AG09319 (cell line): ENCODE measurements around the gene HS3ST3A1.

Experiments
- DNase-seq: peaks from one replicate; pipeline ENCODE4 v3.0.0-alpha.2; 2010; ENCODE audit warnings: low read depth; ENCODE audit errors: extremely low read depth
- CTCF ChIP-seq: IDR thresholded peaks from 2 replicates; pipeline ENCODE4 v1.5.1; 2011; ENCODE audit warnings: low read depth, mild to moderate bottlenecking, inconsistent platforms, low read length, moderate library complexity

The HS3ST3A1 gene

DNA sequence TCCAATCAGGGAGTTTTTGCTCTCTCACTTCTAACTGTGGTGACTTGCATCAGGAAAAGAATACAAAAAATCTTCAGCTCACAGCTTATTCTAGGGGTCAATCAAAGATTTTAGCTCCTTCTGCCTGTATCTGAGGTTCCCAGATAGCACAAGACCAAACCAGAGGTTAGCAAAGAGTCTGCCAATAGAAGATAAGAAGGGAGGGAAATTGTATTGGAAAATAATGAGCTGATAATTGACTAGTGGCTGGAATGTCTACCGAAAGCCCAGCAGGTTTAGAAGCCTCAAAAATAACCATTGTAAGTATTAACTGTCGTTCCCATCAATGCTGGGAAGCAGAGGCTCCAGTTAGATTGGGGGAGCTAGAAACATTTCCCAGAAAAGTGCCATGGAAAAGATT, 26.3 kb downstream of the HS3ST3A1 start:
- TF ChIP-seq CTCF = no peak

GRCh38 chr17:13572581-13572980, 29.1 kb downstream of the HS3ST3A1 start:
- TF ChIP-seq CTCF = no peak
- DNase-seq = no peak

More for the DNA sequence above, 26.3 kb downstream of the HS3ST3A1 start:
- no peak for DNase-seq

GRCh38 chr17:13569398-13570123, 32.2 kb downstream of the HS3ST3A1 start:
- TF ChIP-seq CTCF = no peak

GRCh38 chr17:13568582-13569397, 32.9 kb downstream of the HS3ST3A1 start:
- no peak for DNase-seq
- no peak for TF ChIP-seq CTCF

More at GRCh38 chr17:13569398-13570123, 32.2 kb downstream of the HS3ST3A1 start:
- no peak for DNase-seq

- DNase-seq = no peak
- no peak for TF ChIP-seq CTCF
These were observed 37.9 kb downstream of the HS3ST3A1 start for GRCh38 chr17:13563866-13564265.

- no peak for DNase-seq
These were observed 39.4 kb downstream of the HS3ST3A1 start for GRCh38 chr17:13562271-13562800.

More at GRCh38 chr17:13562271-13562800, 39.4 kb downstream of the HS3ST3A1 start:
- TF ChIP-seq CTCF = no peak
